Anterior cingulate cortex (tissue), 58 donors: Measurements from ENCODE around the gene LRFN2.

Source experiments
- DNase-seq, 58 donors: peaks; one replicate each; lab custom pipeline; 2025; lab: John Stamatoyannopoulos, UW

LRFN2 gene

DNA sequence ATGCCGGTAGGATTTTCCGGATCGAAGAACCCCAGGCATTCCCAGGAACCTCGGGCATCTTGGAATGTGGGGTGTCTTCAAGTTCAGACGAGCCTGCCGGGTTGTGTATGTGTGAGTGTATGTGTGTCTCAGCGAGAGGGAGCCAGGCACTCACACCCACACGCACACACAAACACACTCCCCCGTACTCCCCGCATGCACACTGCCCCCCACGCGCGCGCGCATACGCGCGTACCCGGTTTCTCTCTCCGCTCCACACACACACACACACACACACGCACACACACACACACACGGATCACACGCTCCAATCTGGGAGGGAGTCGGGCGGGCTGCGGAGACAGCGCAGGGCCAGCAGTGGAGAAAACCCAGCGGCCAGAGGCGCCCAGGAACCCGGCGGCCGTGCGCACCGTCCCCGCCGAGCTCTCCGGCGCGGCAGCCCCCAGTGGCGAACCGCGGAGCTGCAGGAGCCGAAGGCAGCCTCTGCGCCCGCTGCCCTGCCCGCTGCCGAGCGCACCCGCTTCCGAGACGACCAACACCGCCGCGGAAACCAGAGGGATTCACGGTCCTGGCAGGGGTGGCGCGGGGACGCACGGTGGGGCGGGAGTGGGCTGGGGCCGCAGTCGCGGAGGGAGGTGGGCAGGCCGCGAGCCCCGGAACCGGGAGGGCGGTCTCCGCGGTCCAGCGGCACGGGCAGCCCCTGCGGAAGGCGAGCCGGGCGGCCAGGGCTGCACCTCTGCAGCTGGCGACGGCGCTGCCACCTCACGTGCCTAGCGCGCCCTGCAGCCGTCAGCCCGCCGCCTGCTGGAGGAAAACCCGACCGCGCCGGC lies at the start of gene LRFN2:
LRFN2 (minus strand) TSS at position 125 of the 830 bp plus-strand sequence.
- DNase-seq: peak in 57 of 58 donors; percentile 31 to 92 (median 66)

DNA sequence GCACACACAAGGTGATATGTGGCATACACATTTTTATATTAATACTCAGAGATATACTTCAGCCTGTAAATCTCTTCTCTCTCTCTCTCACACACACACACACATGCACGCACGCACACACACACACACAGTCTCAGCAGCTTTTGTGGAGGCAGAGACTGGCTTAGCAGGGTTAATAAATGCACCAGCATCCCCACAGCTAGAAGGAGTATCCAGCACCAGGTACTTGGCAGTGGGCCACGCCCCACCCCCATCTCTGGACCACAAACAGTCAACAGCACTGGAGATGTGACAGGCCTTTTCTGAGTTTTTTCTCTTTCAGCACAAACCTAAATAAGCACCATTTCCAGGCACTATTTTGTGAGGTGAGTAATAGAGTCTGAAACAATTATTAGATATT lies 47.3 kb upstream of the LRFN2 start:
- DNase-seq: peak in 1 of 58 donors; percentile 8

DNA sequence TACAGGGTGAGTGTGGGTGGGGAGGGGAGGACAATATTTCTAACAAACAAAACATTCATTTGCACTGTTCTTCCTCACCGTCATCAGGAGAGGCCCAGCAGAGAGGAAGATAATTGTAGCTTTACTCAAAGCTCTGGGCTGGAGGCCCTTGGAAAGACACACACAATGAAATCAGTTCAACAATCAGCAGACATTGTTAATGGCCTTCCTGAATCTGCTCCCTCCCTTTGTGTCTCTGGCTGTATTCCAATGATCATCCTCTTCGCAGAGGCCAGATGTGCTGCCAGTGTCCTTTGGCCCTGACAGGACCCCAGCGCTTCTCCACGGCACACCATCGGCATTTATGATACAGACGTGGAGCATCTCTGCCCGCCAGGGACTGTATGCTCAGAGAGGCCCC lies 44.6 kb upstream of the LRFN2 start:
- peak in 13 of 58 donors; percentile 3 to 37 (median 16) for DNase-seq

DNA sequence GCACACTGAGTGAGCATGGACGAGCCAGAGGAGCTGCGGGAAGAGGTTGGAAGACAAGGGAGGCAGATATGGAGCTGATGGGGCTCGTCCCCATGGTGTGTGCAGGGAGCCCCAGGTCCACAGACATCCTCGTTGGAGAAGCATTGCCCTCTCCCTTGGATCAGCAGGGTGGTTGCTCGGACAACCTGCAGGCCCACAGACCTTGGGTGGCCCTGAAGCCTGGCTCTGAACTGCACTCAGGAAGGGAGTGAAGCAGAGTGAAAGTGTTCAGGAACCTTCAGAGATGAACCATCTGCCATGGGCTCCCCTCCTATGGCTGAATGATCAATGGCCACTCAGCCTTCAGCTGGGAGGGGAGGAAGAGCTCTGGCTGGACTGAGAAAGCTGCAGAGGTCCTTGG lies 43.3 kb upstream of the LRFN2 start:
- DNase-seq: no peak

DNA sequence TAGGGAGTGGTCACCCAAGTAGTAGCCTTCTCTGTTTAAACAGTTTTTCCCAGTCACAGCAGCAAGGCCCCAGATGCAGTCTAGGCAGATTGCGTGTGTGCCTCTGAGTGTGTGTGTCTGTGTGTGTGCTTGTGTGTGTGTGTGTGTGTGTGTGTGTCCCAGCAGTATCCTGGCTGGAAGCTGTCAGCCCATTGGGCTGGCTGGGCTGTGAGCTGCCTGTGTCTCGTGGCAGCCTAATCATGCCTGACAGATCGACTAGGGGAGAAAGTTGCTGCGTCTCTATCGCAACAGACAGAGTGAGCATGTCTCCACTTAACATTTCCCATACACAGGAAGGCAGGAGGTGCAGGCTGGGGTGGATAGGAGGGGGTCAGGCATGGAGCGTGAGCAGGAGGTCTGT lies 42.9 kb upstream of the LRFN2 start:
- no peak for DNase-seq

DNA sequence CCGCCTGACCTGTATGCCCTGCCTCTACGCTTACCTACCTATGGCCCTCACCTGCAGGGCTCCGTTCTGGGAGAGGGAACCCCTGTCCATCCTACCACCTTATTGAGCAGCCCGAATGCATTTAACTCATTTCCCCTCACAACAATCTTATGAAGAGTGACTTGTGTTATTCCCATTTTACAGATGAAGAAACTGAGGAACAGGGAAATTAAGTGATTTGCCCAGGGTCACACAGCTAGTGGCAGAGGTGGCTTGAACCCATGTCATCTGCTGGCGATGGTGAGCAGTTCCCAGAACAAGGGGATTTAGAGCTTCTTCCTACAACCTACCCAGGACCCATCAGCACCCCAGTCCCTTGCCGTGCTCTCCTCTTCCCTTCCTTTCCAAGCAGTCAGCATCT lies 42.3 kb upstream of the LRFN2 start:
- DNase-seq: no peak

DNA sequence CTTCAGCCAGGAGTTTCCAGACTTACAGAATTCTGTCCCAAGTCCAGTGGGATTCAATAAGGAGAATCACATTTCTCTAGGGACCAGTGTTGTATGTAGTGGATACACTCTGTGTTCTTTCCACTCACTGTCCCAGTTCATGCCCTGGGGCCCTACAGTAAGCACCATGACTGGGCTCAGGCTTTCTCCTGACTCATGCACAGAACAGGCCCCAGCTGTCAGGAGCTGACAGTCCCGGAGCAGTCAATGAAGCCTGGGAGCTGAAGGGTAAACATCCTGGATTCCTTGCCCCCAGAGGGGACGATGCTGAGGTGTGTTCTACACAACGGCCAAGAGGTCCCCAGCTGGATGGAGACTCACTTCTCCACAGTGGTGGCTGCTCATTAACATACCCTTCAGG lies 40.2 kb upstream of the LRFN2 start:
- no peak for DNase-seq

DNA sequence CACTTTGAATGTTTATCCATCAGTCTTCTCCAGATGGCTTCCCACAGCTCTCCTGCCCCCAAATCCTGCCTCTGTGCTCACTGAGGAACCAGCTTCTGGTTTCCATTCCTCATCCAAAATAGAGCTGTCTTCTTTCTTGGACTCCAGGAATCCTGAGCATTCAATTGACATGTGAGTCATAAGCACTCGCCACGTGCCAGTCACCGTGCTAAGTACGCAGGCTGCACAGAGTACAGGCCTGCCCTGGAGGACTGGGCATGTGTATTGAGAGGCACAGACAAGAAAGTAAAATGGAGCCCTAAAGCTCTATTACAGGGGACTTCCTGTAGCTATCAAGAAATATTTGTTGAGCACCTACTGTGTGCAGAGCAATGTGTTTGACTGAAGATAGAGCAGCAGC lies 39.7 kb upstream of the LRFN2 start:
- no peak for DNase-seq

DNA sequence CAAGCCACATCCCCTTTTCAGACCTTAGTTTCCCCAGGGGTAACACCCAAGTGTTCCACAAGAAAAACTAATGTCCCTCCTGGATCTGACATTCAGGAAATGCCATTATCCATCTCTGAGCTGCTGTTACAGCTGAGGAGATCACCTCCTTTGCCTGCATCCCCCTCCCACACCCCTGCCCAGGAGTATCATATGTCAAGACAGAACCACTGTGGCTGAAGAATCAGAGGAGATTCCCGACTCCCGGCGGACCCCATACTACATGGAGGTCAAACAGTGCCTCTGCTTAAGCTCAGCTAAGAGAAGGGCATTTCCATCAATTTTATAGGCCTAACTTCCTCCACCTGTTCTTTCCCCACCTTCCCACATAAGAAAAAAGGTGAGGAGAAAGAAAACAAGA lies 36.8 kb upstream of the LRFN2 start:
- no peak for DNase-seq

DNA sequence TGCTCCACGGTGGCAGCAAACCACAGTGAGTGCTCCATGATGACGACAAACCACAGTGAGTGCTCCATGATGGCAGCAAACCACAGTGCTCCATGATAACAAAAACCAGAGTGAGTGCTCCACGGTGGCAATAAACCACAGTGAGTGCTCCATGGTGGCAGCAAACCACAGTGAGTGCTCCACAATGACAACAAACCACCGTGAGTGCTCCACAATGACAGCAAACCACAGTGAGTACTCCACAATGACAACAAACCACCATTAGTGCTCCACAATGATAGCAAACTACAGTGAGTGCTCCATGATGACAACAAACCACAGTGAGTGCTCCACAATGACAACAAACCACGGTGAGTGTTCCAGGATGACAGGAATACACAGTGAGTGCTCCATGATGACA lies 36.0 kb upstream of the LRFN2 start:
- DNase-seq: no peak

DNA sequence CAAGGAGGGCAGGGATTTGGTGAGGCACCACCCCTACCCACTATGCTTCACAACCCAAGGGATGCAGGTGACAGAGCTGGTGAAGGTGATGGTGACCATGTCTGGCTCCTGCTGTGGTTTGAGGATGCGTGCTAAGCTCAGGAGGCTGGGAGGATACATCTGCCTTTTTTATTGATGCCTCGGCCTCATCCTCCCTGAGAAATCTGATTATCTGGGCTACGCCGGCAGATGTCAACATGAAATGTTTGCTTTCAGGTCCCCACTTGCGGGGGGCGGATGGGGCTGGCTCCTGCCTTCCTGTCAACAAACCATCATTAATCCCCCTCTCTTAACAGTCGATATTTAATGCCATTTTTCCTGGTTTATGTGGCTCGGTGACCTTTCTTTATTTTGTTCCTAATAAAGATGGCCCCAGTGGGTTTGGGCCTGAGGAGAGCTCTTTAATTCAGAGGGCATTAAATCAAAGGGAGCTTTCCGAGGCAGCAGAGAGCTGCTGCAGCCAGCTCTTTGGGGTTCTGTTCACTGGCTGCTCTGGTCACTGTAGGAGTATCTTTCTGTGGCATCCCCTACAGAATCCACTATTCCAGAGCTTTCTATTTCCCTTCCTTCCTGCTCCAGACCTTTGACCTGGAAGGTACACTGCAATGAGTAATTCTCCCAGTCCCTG lies 33.5 kb upstream of the LRFN2 start:
- no peak for DNase-seq

DNA sequence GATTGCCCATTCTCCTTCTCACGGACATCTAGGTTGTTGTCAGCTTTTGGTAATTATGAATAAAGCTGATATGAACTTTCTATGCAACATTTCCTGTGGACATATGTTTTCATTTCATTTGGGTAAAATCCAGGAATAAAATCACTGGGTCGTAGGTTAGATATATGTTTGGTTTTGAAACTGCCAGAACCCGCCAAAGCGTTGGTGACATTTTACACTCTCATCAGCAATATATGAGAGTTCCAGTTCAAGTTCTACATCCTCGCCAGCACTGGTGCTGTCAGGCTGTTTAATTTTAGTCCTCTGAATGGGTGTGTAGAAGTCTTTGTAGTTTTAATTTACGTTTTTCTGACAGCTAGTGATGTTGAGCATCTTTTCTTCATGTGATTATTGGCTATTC lies 27.5 kb upstream of the LRFN2 start:
- no peak for DNase-seq

DNA sequence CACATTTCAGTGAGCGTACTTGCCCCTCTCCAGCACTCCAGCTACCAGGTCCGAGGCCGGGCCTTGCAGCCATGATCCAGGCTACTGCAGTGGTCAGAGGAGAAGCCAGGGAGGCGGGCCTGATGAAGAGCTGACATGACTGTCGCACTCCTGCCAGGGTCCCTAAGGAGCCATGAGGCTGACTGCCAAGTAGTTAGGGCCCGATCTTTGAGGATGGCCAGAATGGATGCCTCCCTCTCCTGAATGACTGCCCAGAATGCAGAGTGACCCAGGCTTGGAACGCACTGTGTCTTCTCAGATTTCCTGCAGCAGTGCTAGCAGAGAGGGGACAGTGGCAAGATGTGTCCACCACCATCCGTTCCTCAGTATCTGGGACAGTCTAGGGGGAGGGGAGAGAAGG lies 24.7 kb upstream of the LRFN2 start:
- DNase-seq: peak in 2 of 58 donors; percentile 4 to 15

DNA sequence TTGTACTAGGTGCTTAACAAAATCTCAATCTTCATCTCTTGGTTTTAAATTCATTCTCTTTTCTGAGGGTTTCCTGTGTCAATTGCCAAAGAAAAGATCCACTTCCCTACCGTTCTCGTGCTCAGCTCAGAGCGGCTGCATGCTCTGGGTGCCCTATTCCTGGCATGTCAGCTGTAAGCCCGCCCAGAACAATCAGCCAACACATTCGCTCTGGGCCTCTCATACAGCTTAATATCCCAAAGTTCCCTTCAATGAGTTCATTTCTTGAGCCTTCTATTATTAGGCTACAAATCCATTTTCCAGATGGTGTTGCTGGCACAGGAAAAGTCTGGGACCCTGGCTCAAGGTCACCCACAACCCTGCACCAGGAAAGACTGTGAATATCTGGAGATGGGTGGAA lies 24.3 kb upstream of the LRFN2 start:
- DNase-seq: no peak

DNA sequence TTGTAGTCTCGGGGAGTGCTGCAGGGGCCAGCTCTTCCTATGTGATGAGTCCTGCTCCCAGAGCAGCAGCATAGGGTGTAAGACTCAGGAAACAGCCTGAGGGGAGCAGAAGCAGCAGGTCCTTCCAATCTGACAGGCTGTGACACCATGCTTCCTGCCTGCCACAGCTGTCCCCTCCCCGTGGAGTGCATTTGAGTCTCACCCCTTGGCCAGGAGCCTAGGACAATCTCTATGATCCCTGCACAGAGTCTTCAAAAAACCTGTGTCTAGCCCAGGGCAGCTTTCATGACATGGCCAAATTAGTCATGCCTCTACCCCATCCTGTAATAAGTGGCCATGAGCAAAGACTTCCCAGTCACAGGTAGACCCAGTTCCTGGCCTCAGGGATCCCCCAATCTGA lies 23.1 kb upstream of the LRFN2 start:
- no peak for DNase-seq

DNA sequence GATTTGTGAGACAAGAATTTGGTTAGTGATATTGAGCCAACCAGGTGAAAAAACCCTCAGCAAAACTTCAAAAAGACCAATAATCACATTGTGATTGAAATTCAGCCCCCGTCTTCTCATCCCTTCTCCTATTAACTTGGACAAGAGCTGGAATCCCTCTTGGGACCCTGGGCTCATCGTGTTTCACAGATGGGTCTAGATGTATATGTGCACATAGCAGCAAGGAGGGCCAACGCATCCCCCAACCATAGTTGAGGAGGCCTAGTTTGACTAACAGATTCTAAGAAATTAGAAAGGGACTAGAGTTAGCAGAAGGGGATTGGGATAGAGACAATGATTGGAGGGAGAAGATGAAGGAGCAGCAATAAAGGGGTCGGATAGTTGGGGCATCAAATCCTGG lies 19.8 kb upstream of the LRFN2 start:
- no peak for DNase-seq

DNA sequence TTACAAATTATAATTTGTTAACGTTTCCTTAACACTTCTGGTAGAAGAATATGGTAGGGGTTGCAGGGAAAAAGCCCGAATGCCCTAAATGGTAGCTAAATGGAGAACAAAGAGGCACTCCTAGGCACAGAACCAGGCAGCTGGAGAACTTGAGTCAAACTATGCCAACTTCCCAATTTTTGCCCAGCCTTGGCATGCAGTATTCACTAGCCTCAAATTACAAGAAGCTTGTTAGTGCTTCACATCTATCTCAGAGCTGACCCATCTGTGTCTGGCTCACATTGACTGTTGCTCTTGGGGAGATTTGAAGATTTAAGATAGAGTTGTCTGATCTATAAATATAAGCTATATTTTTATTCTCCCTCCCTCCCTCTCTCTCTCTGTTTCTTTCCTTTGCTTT lies 19.4 kb upstream of the LRFN2 start:
- DNase-seq: peak in 15 of 58 donors; percentile 9 to 62 (median 26)

DNA sequence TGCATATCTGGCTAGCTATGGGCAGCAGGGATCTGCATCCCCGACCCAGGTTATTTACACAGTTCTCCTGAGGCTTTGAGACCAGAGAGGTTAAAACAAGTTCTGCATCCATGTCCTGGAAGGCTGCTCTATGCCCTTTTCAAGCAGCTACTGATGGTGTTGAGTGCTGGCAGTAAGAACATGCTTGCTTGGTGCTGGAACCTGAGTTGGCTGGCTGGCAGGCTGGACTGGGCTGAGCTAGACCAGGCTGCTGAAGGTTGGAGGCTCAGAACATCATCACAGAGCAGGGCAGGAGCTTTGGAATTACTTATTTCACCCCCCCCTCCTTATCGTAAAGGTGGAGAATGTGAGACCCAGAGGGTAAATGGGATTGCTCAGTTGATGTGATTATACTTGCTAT lies 16.9 kb upstream of the LRFN2 start:
- no peak for DNase-seq

DNA sequence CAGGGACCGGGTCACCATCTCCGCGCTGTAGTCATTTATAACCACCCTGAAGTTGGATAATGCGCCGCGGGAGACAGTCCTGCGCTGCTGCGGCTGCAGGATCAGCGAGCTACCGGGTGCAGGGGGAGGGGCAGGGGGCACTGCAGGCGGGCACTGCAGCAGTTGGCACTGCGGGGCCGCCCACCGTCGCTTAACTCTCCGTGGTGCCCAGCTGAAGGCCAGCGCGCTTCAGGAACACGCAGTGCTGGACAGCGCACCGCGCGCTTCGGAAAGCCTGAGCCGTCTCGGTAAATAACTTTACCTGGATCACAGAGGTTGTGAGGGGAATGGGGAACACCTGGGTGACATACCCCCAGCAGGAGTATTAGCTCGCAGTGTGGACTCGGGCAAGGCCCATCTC lies 12.4 kb upstream of the LRFN2 start:
- DNase-seq: no peak

DNA sequence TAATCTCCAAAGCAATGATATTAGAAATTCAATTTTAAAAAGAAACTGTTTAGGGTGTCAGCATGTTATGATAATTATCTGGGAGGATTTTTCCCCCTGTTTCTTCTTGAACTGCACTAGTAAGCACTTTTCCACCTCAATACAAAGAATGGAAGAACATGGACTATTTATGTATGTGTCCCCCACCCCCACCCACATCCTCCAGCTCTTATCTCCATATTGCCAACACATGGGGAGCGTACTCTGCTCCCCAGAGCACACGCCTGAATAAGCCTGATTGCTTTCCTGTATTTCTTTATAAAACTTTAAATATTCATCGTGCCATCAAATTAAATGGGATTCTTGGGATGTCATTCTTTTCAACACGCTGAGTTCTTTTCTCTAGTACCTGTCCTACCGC lies 11.4 kb upstream of the LRFN2 start:
- DNase-seq: no peak

DNA sequence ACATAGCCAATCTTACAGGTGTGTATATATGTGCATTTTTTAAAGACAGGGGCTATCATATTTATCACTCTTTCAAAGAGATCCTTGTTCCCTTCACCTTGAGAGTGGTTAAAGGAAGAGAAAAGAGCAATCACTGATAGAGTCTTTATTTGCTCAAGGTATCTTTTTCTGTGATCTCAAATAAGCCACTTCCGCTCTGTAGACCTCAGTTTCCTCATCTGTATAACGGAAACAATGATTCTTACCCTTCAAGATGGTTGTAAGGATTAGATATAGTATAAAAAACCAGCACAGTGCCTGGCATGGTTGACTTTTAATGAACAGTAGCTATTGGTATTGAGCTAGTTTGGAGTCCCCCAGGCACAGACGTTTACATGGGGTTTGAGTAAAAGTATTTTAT lies 10.1 kb upstream of the LRFN2 start:
- DNase-seq: no peak

DNA sequence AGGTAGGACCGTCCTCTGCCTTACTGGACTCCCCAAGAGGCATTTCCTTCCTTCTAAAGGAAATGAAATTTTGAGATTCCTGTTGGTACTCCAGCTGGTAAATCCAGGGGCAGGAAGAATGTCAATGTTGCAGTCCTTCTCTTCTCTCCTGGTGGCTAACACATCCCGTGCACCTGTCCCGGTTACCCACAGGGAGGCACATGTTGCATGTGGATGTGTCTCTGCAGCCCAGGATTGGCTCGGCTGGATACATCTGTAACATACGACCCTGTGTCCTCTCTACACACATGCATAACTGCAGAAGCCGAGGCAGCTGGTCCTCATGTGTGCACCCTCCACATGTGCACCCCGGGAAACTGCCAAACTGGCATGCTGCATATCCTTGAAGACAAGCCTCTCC lies 1.3 kb upstream of the LRFN2 start:
- DNase-seq: no peak
